Brain pericyte (primary cell): ENCODE results near the gene ASCL2.
"Not testable (repeated sequence)": the region's sequence is repeated elsewhere in the genome, so short reads cannot be mapped to it uniquely, and the experiment has no call there.

Experiments used
- DNase-seq: peaks from one replicate; pipeline ENCODE4 v3.0.0-alpha.2; 2012; ENCODE audit warnings: low read depth, low spot score

Gene ASCL2

GRCh38 chr11:2298131-2298794, 27.9 kb upstream of the ASCL2 start:
- no peak for DNase-seq

- DNase-seq = no peak
Measured at GRCh38 chr11:2297623-2298030, 27.2 kb upstream of the ASCL2 start.

GRCh38 chr11:2296913-2297622, 26.7 kb upstream of the ASCL2 start:
- DNase-seq = no peak

DNA sequence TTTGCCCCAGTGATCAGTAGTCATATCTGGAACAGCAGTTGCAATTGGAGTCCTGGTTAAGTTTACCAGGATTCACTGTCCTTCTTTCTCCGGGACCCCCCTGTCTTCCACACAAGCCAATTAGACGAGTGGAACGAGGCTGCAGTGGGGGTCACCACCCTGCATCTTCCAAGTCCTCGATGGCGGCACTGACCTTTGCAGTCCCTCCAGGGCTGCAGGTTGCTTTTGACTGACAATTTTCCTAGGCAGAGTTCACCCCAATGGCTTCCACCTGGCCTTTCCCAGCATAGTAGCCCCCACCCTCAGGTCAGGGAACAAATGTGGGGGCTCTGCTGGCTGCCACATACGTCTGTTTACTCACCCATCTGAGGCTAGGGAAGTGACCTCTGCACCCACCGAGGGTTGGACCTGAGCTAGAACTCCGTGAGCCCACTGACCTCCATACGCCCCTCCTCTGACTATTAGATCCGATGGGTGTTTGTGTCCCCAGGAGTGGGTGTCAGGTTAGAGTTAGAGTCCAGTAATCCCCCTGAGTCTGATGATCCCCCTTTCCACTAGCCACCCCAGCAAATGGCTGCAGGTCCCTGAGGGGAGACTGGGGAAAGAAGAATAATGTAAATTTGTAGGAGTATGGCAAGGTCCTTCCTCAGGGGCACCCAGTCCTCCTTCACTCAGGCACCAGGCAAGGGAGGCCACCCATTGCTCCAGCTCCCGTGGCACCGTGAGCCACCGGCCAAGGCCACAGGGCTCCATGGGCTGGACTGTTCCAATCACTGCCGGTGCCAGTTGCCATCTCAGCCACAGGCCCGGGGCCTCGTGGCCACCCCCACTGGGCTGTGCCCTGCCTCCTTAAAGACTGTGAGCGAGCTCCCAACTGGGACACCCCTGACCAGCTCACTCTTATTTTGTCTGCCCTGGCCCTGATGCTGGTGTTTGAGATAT, 25.9 kb upstream of the ASCL2 start:
- no peak for DNase-seq

- no peak for DNase-seq
Measured at GRCh38 chr11:2294926-2295290, 24.5 kb upstream of the ASCL2 start.

DNA sequence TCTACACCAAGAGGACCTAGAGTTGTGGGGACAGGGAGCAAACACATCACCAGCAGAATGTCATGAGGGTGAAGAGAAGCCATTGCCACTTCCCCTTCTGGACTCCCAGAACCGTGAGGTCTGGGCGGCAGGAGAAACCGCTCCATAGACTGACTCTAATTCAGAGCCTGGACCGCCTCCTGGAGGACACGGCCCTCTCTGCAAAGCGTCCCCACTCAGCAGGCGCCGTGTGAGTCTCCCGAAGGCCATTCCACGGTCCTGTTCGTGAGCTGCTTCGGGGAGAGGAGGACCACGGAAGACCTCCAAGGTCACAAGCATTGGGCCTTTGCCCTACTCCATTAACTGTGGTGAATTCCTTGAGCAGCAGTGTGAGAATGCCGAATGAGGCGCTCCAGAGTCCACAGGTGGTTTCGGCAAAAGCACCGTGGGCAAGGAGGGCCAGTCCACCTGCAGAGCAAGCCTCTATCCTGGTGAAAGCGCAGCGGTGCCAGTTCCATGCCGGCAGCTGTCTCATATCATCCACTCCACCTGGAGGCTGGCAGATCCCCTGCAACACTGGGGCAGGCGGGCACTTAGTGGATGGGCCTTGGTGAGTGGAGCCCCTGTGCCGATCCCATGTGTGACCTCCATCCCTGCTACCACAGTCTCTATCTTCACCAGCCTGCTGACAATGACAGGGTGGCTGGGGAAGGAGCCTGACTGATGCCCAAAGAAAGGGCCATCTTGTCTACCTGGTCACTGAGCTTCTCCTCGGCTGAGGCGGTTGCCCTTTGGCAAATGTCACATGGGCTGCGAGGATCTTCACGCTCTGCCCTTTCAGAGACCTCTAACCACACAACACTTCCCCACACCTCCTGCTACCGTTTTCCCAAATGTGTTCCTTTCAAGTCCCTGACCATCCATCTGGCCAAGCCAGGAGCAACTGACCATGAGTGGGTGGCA, 23.9 kb upstream of the ASCL2 start:
- DNase-seq = no peak

GRCh38 chr11:2293531-2293971, 23.2 kb upstream of the ASCL2 start:
- no peak for DNase-seq

DNA sequence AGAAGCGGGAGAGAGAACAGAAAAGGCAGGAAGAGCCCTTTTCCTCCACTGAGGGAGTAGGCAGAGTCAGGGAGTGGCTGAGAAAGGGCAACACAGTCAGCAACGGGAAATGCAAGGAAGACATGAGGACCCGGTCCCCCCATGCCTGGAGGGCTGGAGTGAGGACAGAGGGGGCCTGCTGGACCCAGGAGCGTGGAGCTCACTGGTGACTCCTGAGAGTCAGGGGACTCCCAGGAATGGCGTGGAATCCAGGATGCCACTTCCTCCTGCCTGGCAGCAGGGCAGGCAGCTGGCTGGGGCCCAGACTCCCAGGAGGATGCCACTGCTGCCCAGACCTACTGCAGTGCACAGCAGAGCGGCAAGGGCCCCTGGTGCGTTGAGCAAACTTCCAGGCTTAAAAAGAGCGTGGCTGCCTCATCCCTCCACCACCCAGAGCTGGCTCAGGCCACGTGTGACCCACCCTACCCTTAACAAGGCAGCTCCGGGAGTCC, 20.0 kb upstream of the ASCL2 start:
- DNase-seq = no peak

DNA sequence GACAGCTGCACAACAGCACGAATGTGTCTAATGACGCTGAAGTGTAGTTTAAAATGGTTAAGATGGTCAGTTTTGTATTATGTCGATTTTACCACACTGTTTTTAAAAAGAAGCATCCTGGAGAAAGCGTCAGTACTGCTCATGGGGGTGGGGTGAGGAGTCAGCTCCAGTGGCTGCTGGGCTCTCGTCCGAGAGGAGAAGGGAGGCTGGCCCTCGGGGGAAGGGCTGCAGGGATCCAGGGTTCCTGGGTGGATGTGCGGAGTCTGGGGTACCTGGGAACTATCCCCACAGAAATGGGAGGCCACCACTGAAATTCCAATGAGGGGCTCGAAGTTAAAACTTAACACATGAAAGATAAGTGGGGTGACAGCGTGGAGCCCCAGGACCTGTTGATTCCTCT, 19.5 kb upstream of the ASCL2 start:
- DNase-seq = no peak

GRCh38 chr11:2289350-2289749, 19.0 kb upstream of the ASCL2 start:
- DNase-seq = no peak

DNA sequence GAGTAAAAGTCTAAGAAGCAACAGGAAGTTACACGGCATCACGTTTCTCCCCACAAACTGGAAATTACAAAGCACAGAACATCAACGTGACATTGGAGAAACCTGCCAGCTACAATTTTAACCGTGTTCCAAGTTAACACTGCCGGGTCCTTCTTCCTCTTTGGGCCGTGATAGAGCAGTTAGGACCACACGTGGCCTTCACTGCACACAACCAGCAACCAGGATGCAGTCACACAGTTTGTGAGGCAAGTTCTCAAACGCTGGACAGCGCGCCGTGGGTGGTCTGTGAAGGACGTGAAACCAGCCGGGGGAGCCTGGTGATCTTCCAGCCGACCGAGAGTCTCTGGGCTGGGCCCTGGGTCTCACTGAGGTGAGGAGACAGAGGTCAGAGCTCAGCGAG, 16.7 kb upstream of the ASCL2 start:
- no peak for DNase-seq

- DNase-seq = not testable (repeated sequence)
Measured at GRCh38 chr11:2286350-2286749, 16.0 kb upstream of the ASCL2 start.

- no peak for DNase-seq
Measured at GRCh38 chr11:2280208-2280607, 9.8 kb upstream of the ASCL2 start.

GRCh38 chr11:2277933-2278523, 7.6 kb upstream of the ASCL2 start:
- DNase-seq = no peak

- DNase-seq = no peak
Measured at GRCh38 chr11:2277008-2277346, 6.6 kb upstream of the ASCL2 start.

GRCh38 chr11:2276280-2277007, 6.1 kb upstream of the ASCL2 start:
- no peak for DNase-seq

- DNase-seq = no peak
Measured at GRCh38 chr11:2275334-2276279, 5.2 kb upstream of the ASCL2 start.

- no peak for DNase-seq
Measured at GRCh38 chr11:2273771-2274170, 3.4 kb upstream of the ASCL2 start.

DNA sequence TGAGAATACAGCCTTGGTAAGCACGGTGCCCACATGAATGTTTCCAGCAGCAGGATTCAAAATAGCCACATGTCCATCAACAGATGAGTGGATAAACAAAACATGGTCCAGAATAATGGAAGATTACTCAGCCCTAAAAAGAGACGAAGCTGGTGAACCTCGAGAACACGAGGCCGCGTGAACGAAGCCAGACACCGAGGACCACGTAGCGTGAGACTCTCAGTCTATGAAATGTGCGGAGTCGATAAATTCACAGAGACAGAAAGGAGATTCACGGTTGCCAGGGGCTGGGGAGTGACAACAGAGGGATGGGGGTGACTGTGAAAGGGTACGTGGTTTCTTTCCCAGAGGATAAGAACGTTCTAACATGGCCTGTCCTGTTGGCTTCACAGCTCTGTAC, 2.9 kb upstream of the ASCL2 start:
- no peak for DNase-seq
